ENCODE results near the gene DENND1A. TPM values are rescaled to one million over a fixed set of nuclear protein-coding genes. Genes with fewer than 3 reads are reported as not detected.

Gene DENND1A
- total RNA-seq, 1 donor from 2014 or later = 15.4 TPM

- no peaks in the 10 kb centered on the region for H3K27me3 ChIP-seq
- no peaks in the 10 kb centered on the region for H3K36me3 ChIP-seq
- H3K4me1 ChIP-seq = no peaks in the 10 kb centered on the region
- DNase-seq (no peak), ATAC-seq (no peak)
- H3K9me3 ChIP-seq = no peaks in the 10 kb centered on the region
- H3K4me3 ChIP-seq = no peak overlapping the region
- H3K27ac ChIP-seq = no peak overlapping the region
- no peak for TF ChIP-seq CTCF (IDR thresholded peaks at IDR 0.05)
- intact Hi-C loops (cut with DNase I) = no loop called here
Measured at GRCh38 chr9:123389698-123390097, 540.2 kb downstream of the DENND1A start.

GRCh38 chr9:123389070-123389469 is 540.9 kb downstream of the DENND1A start:
- no peak for DNase-seq

GRCh38 chr9:123387686-123388085 is 542.2 kb downstream of the DENND1A start:
- intact Hi-C loops (cut with DNase I) = no loop called here
- Histone ChIP-seq H3K4me1 (no peaks in the 10 kb centered on the region), H3K36me3 (no peaks in the 10 kb centered on the region), H3K4me3 (no peak overlapping the region), H3K9me3 (no peaks in the 10 kb centered on the region), H3K27ac (no peak overlapping the region), H3K27me3 (no peaks in the 10 kb centered on the region)
- no peak for DNase-seq
- ATAC-seq = peak; percentile 7
- no peak for TF ChIP-seq CTCF (IDR thresholded peaks at IDR 0.05)

More at GRCh38 chr9:123389070-123389469, 540.9 kb downstream of the DENND1A start:
- no peaks in the 10 kb centered on the region for H3K9me3 ChIP-seq
- no peaks in the 10 kb centered on the region for H3K27me3 ChIP-seq
- H3K27ac ChIP-seq = no peak overlapping the region
- TF ChIP-seq CTCF (IDR thresholded peaks at IDR 0.05) = no peak
- ATAC-seq = no peak
- H3K4me3 ChIP-seq = no peak overlapping the region
- H3K36me3 ChIP-seq = no peaks in the 10 kb centered on the region
- intact Hi-C loops (cut with DNase I) = no loop called here
- no peaks in the 10 kb centered on the region for H3K4me1 ChIP-seq

- Histone ChIP-seq H3K4me1 (no peaks in the 10 kb centered on the region), H3K4me3 (no peak overlapping the region), H3K9me3 (no peaks in the 10 kb centered on the region), H3K27ac (no peak overlapping the region), H3K36me3 (no peaks in the 10 kb centered on the region), H3K27me3 (no peaks in the 10 kb centered on the region)
- DNase-seq (no peak), ATAC-seq (no peak)
- intact Hi-C loops (cut with DNase I) = no loop called here
- no peak for TF ChIP-seq CTCF (IDR thresholded peaks at IDR 0.05)
Measured at GRCh38 chr9:123383512-123384170, 546.3 kb downstream of the DENND1A start.

GRCh38 chr9:123382653-123383511 is 547.0 kb downstream of the DENND1A start:
- DNase-seq (no peak), ATAC-seq (no peak)
- Histone ChIP-seq H3K4me1 (no peaks in the 10 kb centered on the region), H3K27ac (no peak overlapping the region), H3K4me3 (no peak overlapping the region), H3K9me3 (no peaks in the 10 kb centered on the region), H3K36me3 (no peaks in the 10 kb centered on the region), H3K27me3 (no peaks in the 10 kb centered on the region)
- no peak for TF ChIP-seq CTCF (IDR thresholded peaks at IDR 0.05)
- intact Hi-C loops (cut with DNase I) = no loop called here

Measured in upper lobe of right lung (tissue), 1 donor.